NCI-H1105 treated with DMSO at 0.1 percent for 48 hours (cell line): Measurements from ENCODE around the gene METTL3.
A peak's percentile ranks its signal among the peaks of the same experiment; 100 is the strongest.

ENCODE experiments used
- DNase-seq: peaks from one replicate; lab custom pipeline; 2025; lab: John Stamatoyannopoulos, UW

Gene METTL3

GRCh38 chr14:21476925-21477681, 34.0 kb downstream of the METTL3 start, which contains the start of the genes RAB2B and TOX4:
RAB2B (minus strand) TSS chr14:21476959; CDS start chr14:21476872, 87 bp downstream.
TOX4 (plus strand) TSS chr14:21477195; CDS start chr14:21477279, 84 bp downstream.
- peak; percentile 98 for DNase-seq

GRCh38 chr14:21476523-21476924, 34.6 kb downstream of the METTL3 start:
- DNase-seq, result peak; percentile 85

- DNase-seq, result no peak
Measured at GRCh38 chr14:21475767-21476522, 35.2 kb downstream of the METTL3 start.

GRCh38 chr14:21467616-21468015, 43.5 kb downstream of the METTL3 start:
- DNase-seq, result no peak

GRCh38 chr14:21455912-21456667, 55.0 kb downstream of the METTL3 start, which contains the start of gene CHD8:
CHD8 (minus strand) TSS chr14:21456123; CDS start chr14:21431643, 24,480 bp downstream.
- peak; percentile 99 for DNase-seq

GRCh38 chr14:21455592-21455911, 55.6 kb downstream of the METTL3 start:
- DNase-seq, result no peak

DNA sequence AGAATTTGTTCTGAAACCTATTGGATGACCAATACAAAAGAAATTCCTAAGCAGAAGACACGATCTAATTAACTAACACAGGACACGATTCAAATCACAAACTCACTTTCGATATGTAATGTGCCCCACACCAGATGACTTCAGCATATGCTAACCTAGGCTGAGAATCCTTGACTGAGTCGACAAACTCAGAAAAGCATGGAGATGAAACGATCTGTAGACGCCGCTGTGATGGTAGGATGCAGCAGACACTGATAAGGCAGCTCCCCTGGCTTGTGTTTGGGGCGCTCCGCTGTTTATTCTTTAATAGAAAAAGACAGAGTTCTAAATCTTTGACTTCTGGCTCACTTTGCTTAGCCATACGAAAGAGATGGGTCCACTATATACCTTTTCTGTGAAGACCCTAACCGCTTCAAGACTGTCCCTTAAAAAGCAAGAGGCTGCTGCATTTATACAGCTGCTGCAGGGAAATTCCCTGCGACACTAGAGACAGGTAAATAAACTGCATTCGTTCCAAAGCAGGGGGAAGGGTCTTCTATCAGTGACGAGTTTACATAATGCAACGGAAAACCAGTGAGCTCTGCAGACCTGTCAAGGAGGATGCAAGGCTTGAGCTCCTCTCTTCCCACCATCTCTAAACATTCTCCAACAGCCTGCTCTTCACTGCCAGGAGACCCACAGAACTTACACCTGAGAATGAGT, 56.1 kb downstream of the METTL3 start:
- DNase-seq, result no peak

DNA sequence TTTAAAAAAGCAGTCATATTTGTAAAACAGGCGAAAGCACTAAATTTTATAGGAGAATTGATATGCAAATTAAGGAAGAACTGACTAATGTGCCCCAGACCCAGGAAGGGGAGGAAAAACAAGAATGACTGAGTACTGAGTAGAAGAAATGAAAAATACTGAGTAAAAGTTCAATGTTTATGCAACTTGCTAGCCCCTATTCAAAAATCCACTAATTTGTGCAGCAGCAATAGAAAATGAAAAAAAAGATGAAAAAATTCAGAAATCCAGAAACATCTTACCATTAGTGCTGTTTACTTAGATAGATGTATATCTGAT, 61.3 kb downstream of the METTL3 start:
- no peak for DNase-seq
